ENCODE data around the gene MRAP2.

GRCh38 chr6:84037425-84038089 lies 4.0 kb downstream of the MRAP2 start:
- TF ChIP-seq CTCF (IDR thresholded peaks at IDR 0.05) = no peak
- no peak for TF ChIP-seq POLR2AphosphoS5 (IDR thresholded peaks at IDR 0.05)
- TF ChIP-seq POLR2A (IDR thresholded peaks at IDR 0.05) = no peak
